Gastroesophageal sphincter (tissue), 3 donors: ENCODE measurements around the gene KCNK15.

Source experiments
- CTCF ChIP-seq, 4 experiments: fragments of 200-600 bp in 2 of 4; fragments of 450-650 bp in 2 of 4; sonication (generic) in 1 of 4; IDR thresholded peaks; one replicate each; pipeline ENCODE4 v1.5.1; 2017 to 2019; ENCODE audit warnings: antibody characterized with exemption in 4 of 4, mild to moderate bottlenecking in 2 of 4, moderate library complexity in 2 of 4
- EP300 ChIP-seq: sonication (generic); formaldehyde crosslinking; IDR thresholded peaks from one replicate; pipeline ENCODE4 v1.6.1; 2017; ENCODE audit warnings: antibody characterized with exemption, mild to moderate bottlenecking
- POLR2AphosphoS5 ChIP-seq: sonication (generic); formaldehyde crosslinking; IDR thresholded peaks from one replicate; pipeline ENCODE4 v1.6.1; 2017; ENCODE audit warnings: antibody characterized with exemption

- TF ChIP-seq EP300 (no peak), CTCF (IDR thresholded peaks at IDR 0.05) (no peak), POLR2AphosphoS5 (no peak)
Observed at GRCh38 chr20:44765701-44766347, 20.2 kb downstream of the KCNK15 start.
